ENCODE results near the gene TCHP.

Gene TCHP

GRCh38 chr12:109863847-109864712 is 36.0 kb upstream of the TCHP start:
- no peak for TF ChIP-seq CTCF (IDR thresholded peaks at IDR 0.05; ENCODE audit: insufficient read depth, low read length, poor library complexity, severe bottlenecking)
- no peak for TF ChIP-seq EZH2phosphoT487 (conservative IDR thresholded peaks at IDR 0.05; ENCODE audit: low read length)
- H3K4me2 ChIP-seq (ENCODE audit: low read depth, low read length, poor library complexity, severe bottlenecking): no peak overlapping the region

GRCh38 chr12:109864916-109865315 is 35.2 kb upstream of the TCHP start:
- H3K4me3 ChIP-seq (ENCODE audit: insufficient read depth, low read length, poor library complexity, severe bottlenecking): no peak overlapping the region
- H3K9me3 ChIP-seq (ENCODE audit: insufficient read depth, low read length): no peaks in the 10 kb centered on the region
- no peak overlapping the region for H3K27ac ChIP-seq (ENCODE audit: low read depth, low read length)
- H3K27me3 ChIP-seq (ENCODE audit: low read length): no peaks in the 10 kb centered on the region
- H2AFZ ChIP-seq (ENCODE audit: low read depth, low read length, severe bottlenecking): no peak overlapping the region
- H3K4me2 ChIP-seq (ENCODE audit: low read depth, low read length, poor library complexity, severe bottlenecking): no peak overlapping the region
- no peaks in the 10 kb centered on the region for H3K36me3 ChIP-seq (ENCODE audit: low read length)
- H3K9me2 ChIP-seq (replicated peaks; ENCODE audit: insufficient read depth, low read length): no peaks in the 10 kb centered on the region
- no peaks in the 10 kb centered on the region for H3K79me2 ChIP-seq (ENCODE audit: insufficient read depth, low read length)
- H3K9ac ChIP-seq (ENCODE audit: low read length): no peak overlapping the region
- no peaks in the 10 kb centered on the region for H4K20me1 ChIP-seq (ENCODE audit: low read depth, low read length)
- H3F3A ChIP-seq (ENCODE audit: insufficient read depth): no peaks in the 10 kb centered on the region
- TF ChIP-seq CTCF (IDR thresholded peaks at IDR 0.05; ENCODE audit: insufficient read depth, low read length, poor library complexity, severe bottlenecking) (no peak), EZH2phosphoT487 (conservative IDR thresholded peaks at IDR 0.05; ENCODE audit: low read length) (no peak)

More at GRCh38 chr12:109863847-109864712, 36.0 kb upstream of the TCHP start:
- Histone ChIP-seq H3K9me3 (ENCODE audit: insufficient read depth, low read length) (no peaks in the 10 kb centered on the region), H3K9me2 (replicated peaks; ENCODE audit: insufficient read depth, low read length) (no peaks in the 10 kb centered on the region), H4K20me1 (ENCODE audit: low read depth, low read length) (no peaks in the 10 kb centered on the region), H2AFZ (ENCODE audit: low read depth, low read length, severe bottlenecking) (no peak overlapping the region), H3F3A (ENCODE audit: insufficient read depth) (no peaks in the 10 kb centered on the region), H3K27ac (ENCODE audit: low read depth, low read length) (no peak overlapping the region), H3K79me2 (ENCODE audit: insufficient read depth, low read length) (no peaks in the 10 kb centered on the region), H3K9ac (ENCODE audit: low read length) (no peak overlapping the region), H3K36me3 (ENCODE audit: low read length) (no peaks in the 10 kb centered on the region), H3K4me3 (ENCODE audit: insufficient read depth, low read length, poor library complexity, severe bottlenecking) (no peak overlapping the region), H3K27me3 (ENCODE audit: low read length) (no peaks in the 10 kb centered on the region)

- H3K36me3 ChIP-seq (ENCODE audit: low read length): no peaks in the 10 kb centered on the region
- H3K79me2 ChIP-seq (ENCODE audit: insufficient read depth, low read length): no peaks in the 10 kb centered on the region
- H3F3A ChIP-seq (ENCODE audit: insufficient read depth): no peaks in the 10 kb centered on the region
- no peak overlapping the region for H3K4me2 ChIP-seq (ENCODE audit: low read depth, low read length, poor library complexity, severe bottlenecking)
- H3K9me3 ChIP-seq (ENCODE audit: insufficient read depth, low read length): no peaks in the 10 kb centered on the region
- no peaks in the 10 kb centered on the region for H4K20me1 ChIP-seq (ENCODE audit: low read depth, low read length)
- no peak overlapping the region for H3K9ac ChIP-seq (ENCODE audit: low read length)
- H3K27me3 ChIP-seq (ENCODE audit: low read length): no peaks in the 10 kb centered on the region
- no peak overlapping the region for H2AFZ ChIP-seq (ENCODE audit: low read depth, low read length, severe bottlenecking)
- no peak overlapping the region for H3K27ac ChIP-seq (ENCODE audit: low read depth, low read length)
- H3K4me3 ChIP-seq (ENCODE audit: insufficient read depth, low read length, poor library complexity, severe bottlenecking): no peak overlapping the region
- TF ChIP-seq EZH2phosphoT487 (conservative IDR thresholded peaks at IDR 0.05; ENCODE audit: low read length): no peak
- no peak for TF ChIP-seq CTCF (IDR thresholded peaks at IDR 0.05; ENCODE audit: insufficient read depth, low read length, poor library complexity, severe bottlenecking)
- no peaks in the 10 kb centered on the region for H3K9me2 ChIP-seq (replicated peaks; ENCODE audit: insufficient read depth, low read length)
These were observed 31.7 kb upstream of the TCHP start for GRCh38 chr12:109868182-109869051.
